Measurements from ENCODE around the gene ITGA4. TPM values are rescaled to one million over a fixed set of nuclear protein-coding genes. Genes with fewer than 3 reads are reported as not detected.

ITGA4 gene
- total and polyA plus RNA-seq, 2 donors (not counting 1 experiment from before 2014, with no cell fraction given): 69.2 to 169 TPM

DNA sequence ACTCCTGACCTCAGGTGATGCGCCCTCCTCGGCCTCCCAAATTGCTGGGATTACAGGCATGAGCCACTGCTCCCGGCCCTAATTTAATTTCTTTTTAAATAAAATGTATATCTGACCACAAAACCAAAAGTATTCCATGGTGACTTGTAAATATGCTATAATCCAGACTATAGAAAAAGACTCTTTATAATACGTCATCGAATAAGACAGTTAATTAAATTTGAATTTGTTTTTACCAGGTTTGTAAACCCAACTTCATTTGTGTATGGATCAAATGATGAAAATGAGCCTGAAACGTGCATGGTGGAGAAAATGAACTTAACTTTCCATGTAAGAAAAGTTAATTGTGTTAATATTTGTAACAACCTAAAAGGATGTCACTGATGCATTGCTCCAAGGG lies 69.9 kb downstream of the ITGA4 start:
- H3K27me3 Mint-ChIP-seq: no peaks in the 10 kb centered on the region
- no peak overlapping the region for H3K27ac Mint-ChIP-seq
- H3K4me3 ChIP-seq (ENCODE audit: control extremely low read depth in 1 of 5, extremely low read depth in 1 of 5, insufficient read depth in 1 of 5, low read depth in 2 of 5, low read length in 4 of 5): no peak overlapping the region
- H3K4me3 Mint-ChIP-seq: no peak overlapping the region
- H3K27me3 ChIP-seq (replicated peaks in 1 of 4; ENCODE audit: control extremely low read depth in 1 of 4, control insufficient read depth in 3 of 4, insufficient read depth in 4 of 4, low read length in 3 of 4): no peaks in the 10 kb centered on the region
- ATAC-seq (ENCODE audit: low read depth) (no peak), DNase-seq (no peak)
- H3K9me3 Mint-ChIP-seq (ENCODE audit: insufficient read depth): no peaks in the 10 kb centered on the region
- ChIA-PET POLR2A (no interaction called here), CTCF (no interaction called here)
- H3K4me1 Mint-ChIP-seq: no peaks in the 10 kb centered on the region
- H3K79me2 ChIP-seq (ENCODE audit: control insufficient read depth, insufficient read depth, low read length): no peaks in the 10 kb centered on the region
- H3K4me2 ChIP-seq (replicated peaks; ENCODE audit: low read depth, low read length, poor library complexity, severe bottlenecking): no peak overlapping the region
- peaks cover 9 to 93% of the 10 kb centered on the region in 2 experiments for H3K36me3 ChIP-seq (replicated peaks in 1 of 2; ENCODE audit: control extremely low read depth in 1 of 2, control insufficient read depth in 1 of 2, extremely low read depth in 1 of 2, insufficient read depth in 2 of 2, low read length in 1 of 2)
- intact Hi-C loops (cut with micrococcal nuclease): no loop called here
- no peaks in the 10 kb centered on the region for H3K9me3 ChIP-seq (ENCODE audit: control extremely low read depth in 1 of 3, control insufficient read depth in 2 of 3, insufficient read depth in 1 of 3, low read length in 2 of 3)
- H3K27ac ChIP-seq (ENCODE audit: low read length in 2 of 2): no peak overlapping the region
- TF ChIP-seq, protein P1, sequence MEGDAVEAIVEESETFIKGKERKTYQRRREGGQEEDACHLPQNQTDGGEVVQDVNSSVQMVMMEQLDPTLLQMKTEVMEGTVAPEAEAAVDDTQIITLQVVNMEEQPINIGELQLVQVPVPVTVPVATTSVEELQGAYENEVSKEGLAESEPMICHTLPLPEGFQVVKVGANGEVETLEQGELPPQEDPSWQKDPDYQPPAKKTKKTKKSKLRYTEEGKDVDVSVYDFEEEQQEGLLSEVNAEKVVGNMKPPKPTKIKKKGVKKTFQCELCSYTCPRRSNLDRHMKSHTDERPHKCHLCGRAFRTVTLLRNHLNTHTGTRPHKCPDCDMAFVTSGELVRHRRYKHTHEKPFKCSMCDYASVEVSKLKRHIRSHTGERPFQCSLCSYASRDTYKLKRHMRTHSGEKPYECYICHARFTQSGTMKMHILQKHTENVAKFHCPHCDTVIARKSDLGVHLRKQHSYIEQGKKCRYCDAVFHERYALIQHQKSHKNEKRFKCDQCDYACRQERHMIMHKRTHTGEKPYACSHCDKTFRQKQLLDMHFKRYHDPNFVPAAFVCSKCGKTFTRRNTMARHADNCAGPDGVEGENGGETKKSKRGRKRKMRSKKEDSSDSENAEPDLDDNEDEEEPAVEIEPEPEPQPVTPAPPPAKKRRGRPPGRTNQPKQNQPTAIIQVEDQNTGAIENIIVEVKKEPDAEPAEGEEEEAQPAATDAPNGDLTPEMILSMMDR (IDR thresholded peaks at IDR 0.05): no peak
- no peak overlapping the region for H2AFZ ChIP-seq (ENCODE audit: insufficient read depth, low read depth, low read length, poor library complexity, severe bottlenecking)
- WGBS (ENCODE audit: insufficient coverage): 100% methylated on average over 1 of the region's 6 CpGs
- H4K20me1 ChIP-seq (ENCODE audit: control insufficient read depth, insufficient read depth, low read length, poor library complexity, severe bottlenecking): no peaks in the 10 kb centered on the region
- H3K4me1 ChIP-seq (ENCODE audit: control insufficient read depth in 2 of 2, insufficient read depth in 2 of 2, low read length in 2 of 2): no peaks in the 10 kb centered on the region
- H3K9ac ChIP-seq (ENCODE audit: low read length): no peak overlapping the region

DNA sequence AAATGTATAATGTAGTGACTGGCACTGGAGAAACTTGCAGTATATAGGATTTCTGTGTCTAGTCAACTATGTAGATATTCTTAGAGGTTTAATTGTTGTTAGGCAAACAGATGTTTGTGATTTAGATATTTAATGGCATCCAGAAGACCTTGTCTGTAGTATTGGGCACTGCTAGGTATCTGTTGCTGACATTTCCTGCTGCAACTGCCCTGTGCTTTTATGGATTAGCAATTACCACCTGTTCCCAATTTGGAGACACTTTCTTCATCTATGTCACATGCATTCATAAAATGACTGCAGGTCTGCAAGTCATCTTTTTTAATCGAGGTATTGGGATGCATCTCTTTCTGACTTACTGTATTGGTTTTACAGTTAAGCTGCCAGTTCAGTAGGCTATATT lies 71.3 kb downstream of the ITGA4 start:
- H3K36me3 ChIP-seq (replicated peaks in 1 of 2; ENCODE audit: control extremely low read depth in 1 of 2, control insufficient read depth in 1 of 2, extremely low read depth in 1 of 2, insufficient read depth in 2 of 2, low read length in 1 of 2): peaks cover 7 to 89% of the 10 kb centered on the region in 2 experiments
- 100% methylated on average over 1 of the region's 1 CpG for WGBS (ENCODE audit: insufficient coverage)
- no peaks in the 10 kb centered on the region for H3K27me3 Mint-ChIP-seq

More for the DNA sequence above, 71.3 kb downstream of the ITGA4 start:
- Histone ChIP-seq H3K9ac (ENCODE audit: low read length) (no peak overlapping the region), H3K79me2 (ENCODE audit: control insufficient read depth, insufficient read depth, low read length) (no peaks in the 10 kb centered on the region), H4K20me1 (ENCODE audit: control insufficient read depth, insufficient read depth, low read length, poor library complexity, severe bottlenecking) (no peaks in the 10 kb centered on the region), H3K9me3 (ENCODE audit: control extremely low read depth in 1 of 3, control insufficient read depth in 2 of 3, insufficient read depth in 1 of 3, low read length in 2 of 3) (no peaks in the 10 kb centered on the region), H2AFZ (ENCODE audit: insufficient read depth, low read depth, low read length, poor library complexity, severe bottlenecking) (no peak overlapping the region), H3K4me2 (replicated peaks; ENCODE audit: low read depth, low read length, poor library complexity, severe bottlenecking) (no peak overlapping the region), H3K4me1 (ENCODE audit: control insufficient read depth in 2 of 2, insufficient read depth in 2 of 2, low read length in 2 of 2) (no peaks in the 10 kb centered on the region), H3K27me3 (replicated peaks in 1 of 4; ENCODE audit: control extremely low read depth in 1 of 4, control insufficient read depth in 3 of 4, insufficient read depth in 4 of 4, low read length in 3 of 4) (no peaks in the 10 kb centered on the region), H3K4me3 (ENCODE audit: control extremely low read depth in 1 of 5, extremely low read depth in 1 of 5, insufficient read depth in 1 of 5, low read depth in 2 of 5, low read length in 4 of 5) (no peak overlapping the region), H3K27ac (ENCODE audit: low read length in 2 of 2) (no peak overlapping the region)
- TF ChIP-seq, protein P1 (IDR thresholded peaks at IDR 0.05): no peak
- TF ChIP-seq EZH2 (IDR thresholded peaks at IDR 0.05; ENCODE audit: borderline replicate concordance, insufficient read depth, low read depth, low read length, poor library complexity, severe bottlenecking): no peak
- DNase-seq (no peak), ATAC-seq (ENCODE audit: low read depth) (no peak)
- no peak overlapping the region for H3K4me3 Mint-ChIP-seq
- intact Hi-C loops (cut with micrococcal nuclease): no loop called here
- H3K4me1 Mint-ChIP-seq: peaks cover 2% of the 10 kb centered on the region
- H3K27ac Mint-ChIP-seq: no peak overlapping the region
- no peaks in the 10 kb centered on the region for H3K9me3 Mint-ChIP-seq (ENCODE audit: insufficient read depth)
- POLR2A ChIA-PET: no interaction called here
- CTCF ChIA-PET: no interaction called here

Measured in B cell (primary cell).